ENCODE measurements around the gene GADD45G.

Gene GADD45G

GRCh38 chr9:89592963-89593726 lies 11.7 kb upstream of the GADD45G start:
- no peak for DNase-seq (ENCODE audit: low read depth in 2 of 3, low spot score in 1 of 3)

- DNase-seq (ENCODE audit: low read depth in 2 of 3, low spot score in 1 of 3), result peak; percentile 51 to 76 (median 56)
Measured at GRCh38 chr9:89593727-89594427, 10.9 kb upstream of the GADD45G start.

GRCh38 chr9:89594811-89595550 lies 9.8 kb upstream of the GADD45G start:
- DNase-seq (ENCODE audit: low read depth in 2 of 3, low spot score in 1 of 3), result no peak

- no peak for DNase-seq (ENCODE audit: low read depth in 2 of 3, low spot score in 1 of 3)
Measured at GRCh38 chr9:89595646-89596045, 9.2 kb upstream of the GADD45G start.

GRCh38 chr9:89596937-89597555 lies 7.8 kb upstream of the GADD45G start:
- no peak for DNase-seq (ENCODE audit: low read depth in 2 of 3, low spot score in 1 of 3)

- peak in 2 of 3 donors; percentile 45 to 65 for DNase-seq (ENCODE audit: low read depth in 2 of 3, low spot score in 1 of 3)
Measured at GRCh38 chr9:89597711-89598362, 7.0 kb upstream of the GADD45G start.

GRCh38 chr9:89598363-89598713 lies 6.5 kb upstream of the GADD45G start:
- DNase-seq (ENCODE audit: low read depth in 2 of 3, low spot score in 1 of 3), result no peak

- DNase-seq (ENCODE audit: low read depth in 2 of 3, low spot score in 1 of 3), result no peak
Measured at GRCh38 chr9:89598926-89599325, 5.9 kb upstream of the GADD45G start.

GRCh38 chr9:89600831-89601230 lies 4.0 kb upstream of the GADD45G start:
- no peak for DNase-seq (ENCODE audit: low read depth in 2 of 3, low spot score in 1 of 3)

GRCh38 chr9:89601306-89601705 lies 3.5 kb upstream of the GADD45G start:
- no peak for DNase-seq (ENCODE audit: low read depth in 2 of 3, low spot score in 1 of 3)

GRCh38 chr9:89601856-89602562 lies 2.8 kb upstream of the GADD45G start:
- DNase-seq (ENCODE audit: low read depth in 2 of 3, low spot score in 1 of 3), result no peak

- DNase-seq (ENCODE audit: low read depth in 2 of 3, low spot score in 1 of 3), result peak; percentile 82 to 92 (median 88)
Measured at GRCh38 chr9:89602978-89603766, 1.6 kb upstream of the GADD45G start.

GRCh38 chr9:89603767-89604665 lies 796 bp upstream of the GADD45G start:
- DNase-seq (ENCODE audit: low read depth in 2 of 3, low spot score in 1 of 3), result peak in 1 of 3 donors; percentile 26

- DNase-seq (ENCODE audit: low read depth in 2 of 3, low spot score in 1 of 3), result peak; percentile 48 to 54 (median 51)
Measured at GRCh38 chr9:89605465-89606048, 745 bp downstream of the GADD45G start.

- DNase-seq (ENCODE audit: low read depth in 2 of 3, low spot score in 1 of 3), result peak in 1 of 3 donors; percentile 32
Measured at GRCh38 chr9:89606049-89606623, 1.3 kb downstream of the GADD45G start.

- DNase-seq (ENCODE audit: low read depth in 2 of 3, low spot score in 1 of 3), result peak in 2 of 3 donors; percentile 20 to 44
Measured at GRCh38 chr9:89606624-89607311, 2.0 kb downstream of the GADD45G start.
